Measurements from ENCODE around the gene SLC41A1.
"Not testable (repeated sequence)": the region's sequence is repeated elsewhere in the genome, so short reads cannot be mapped to it uniquely, and the experiment has no call there.

SLC41A1 gene

DNA sequence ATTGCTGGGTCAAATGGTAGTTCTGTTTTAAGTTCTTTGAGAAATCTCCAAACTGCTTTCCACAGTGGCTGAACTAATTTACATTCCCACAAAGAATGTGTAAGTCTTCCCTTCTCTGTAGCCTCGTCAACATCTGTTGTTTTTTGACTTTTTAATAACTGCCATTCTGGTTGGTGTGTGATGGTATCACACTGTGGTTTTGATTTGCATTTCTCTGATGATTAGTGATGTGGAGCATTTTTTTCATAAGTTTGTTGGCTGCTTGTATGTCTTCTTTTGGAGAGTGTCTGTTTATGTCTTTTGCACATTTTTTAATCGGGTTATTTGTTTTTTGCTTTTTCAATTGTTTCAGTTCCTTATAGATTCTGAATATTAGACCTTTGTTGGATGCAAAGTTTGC, 10.3 kb upstream of the SLC41A1 start:
- not testable (repeated sequence) for DNase-seq (ENCODE audit: low read depth in 2 of 3, low spot score in 2 of 3)

DNA sequence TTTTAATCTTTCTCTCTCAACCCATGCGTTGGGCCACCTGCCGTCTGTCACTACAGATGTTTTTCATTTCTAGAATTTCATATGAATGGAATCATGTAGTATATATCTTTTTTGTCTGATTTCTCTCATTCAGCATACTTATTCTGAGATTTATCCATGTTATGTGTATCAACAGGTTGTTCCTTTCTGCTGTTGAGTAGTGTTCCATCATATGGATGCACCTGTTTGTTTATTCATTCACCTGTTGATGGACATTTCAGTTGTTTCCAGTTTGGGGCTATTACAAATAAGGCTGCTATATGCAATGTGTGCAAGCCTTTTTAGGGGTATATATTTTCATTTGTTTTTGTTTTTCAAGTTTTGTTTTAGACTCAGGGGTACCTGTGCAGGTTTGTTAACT, 9.4 kb upstream of the SLC41A1 start:
- no peak for DNase-seq (ENCODE audit: low read depth in 2 of 3, low spot score in 2 of 3)

DNA sequence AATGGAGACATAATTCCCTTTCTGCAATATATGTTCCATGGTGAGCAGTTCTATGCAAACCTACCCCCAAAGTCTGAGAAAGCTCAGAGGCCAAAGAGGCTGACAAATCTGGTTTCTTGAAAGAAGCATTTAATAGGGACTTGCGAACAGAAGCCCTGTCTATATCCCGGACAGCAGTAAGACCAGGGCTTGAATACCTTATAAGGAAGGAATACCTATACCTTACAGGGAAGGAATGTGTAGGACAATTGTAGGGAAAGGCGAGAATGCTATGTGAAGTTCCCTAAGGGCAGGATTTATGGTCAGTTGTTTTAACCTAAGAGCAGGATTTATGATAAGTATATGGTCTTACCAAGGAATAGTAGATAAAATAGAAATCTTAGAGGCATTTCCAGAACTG, 5.0 kb upstream of the SLC41A1 start:
- no peak for DNase-seq (ENCODE audit: low read depth in 2 of 3, low spot score in 2 of 3)

DNA sequence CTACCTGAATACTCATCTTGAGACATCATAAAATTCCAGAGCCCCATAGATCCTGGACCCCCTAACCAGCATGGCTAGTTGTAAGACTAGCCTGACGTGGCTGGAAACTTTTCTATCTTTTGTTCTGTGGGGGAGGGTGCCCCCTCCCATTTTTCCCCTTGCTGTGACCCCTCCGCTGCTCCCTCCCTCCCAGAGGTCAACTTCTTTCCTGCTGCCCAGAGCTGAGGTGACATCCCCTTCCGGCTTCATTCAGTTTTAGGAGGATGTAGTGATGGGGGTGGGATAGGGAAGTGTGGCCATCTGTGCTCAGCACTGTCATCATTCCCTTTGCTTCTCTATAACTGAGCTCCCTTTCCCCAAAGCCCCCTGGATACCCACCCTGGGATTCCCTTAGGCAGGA, 4.4 kb upstream of the SLC41A1 start:
- DNase-seq (ENCODE audit: low read depth in 2 of 3, low spot score in 2 of 3), result no peak

DNA sequence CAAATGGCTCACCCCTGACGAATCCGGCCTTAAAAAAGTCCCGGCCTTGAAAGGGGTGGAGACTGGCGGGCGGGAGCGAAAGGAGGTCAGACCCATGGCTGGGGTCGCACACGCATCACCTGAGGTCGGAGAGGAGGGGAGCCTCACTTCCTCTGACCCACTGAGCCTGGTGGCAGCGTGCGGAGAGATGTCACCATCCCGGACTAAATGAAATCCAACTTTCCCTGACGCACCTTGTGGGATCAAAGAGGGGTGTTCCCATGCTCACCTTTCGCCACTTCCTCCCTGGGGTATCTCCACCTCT, 709 bp upstream of the SLC41A1 start:
- no peak for DNase-seq (ENCODE audit: low read depth in 2 of 3, low spot score in 2 of 3)

DNA sequence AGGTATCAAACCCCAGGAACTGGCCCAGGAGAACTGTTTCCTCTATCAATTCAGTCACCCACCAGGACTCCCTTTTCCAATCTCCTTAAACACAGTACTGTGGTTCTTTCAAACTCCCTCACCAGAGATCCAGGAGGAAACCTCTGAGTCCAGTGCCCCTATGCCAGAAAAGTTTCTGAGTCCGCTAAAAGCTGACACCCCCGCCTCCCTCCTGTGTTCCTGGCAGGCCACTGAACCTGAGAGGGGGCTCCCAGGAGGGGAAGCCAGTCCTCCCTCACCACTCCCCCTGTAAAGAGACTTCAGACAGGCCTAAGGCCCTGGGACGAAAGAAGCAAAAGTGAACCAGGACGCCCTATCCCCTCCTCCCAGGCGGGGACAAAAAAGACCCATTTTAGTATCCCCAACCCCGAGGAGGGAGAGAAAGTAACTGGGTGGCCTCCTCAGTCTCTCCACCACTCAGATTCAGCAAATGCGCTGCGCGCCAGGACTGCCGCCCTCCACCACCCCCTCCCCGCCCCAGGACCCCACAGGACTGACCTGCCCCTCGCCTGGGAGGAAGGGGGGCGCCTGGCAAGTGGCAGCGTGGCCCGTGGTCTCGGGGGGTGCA, 624 bp downstream of the SLC41A1 start:
- no peak for DNase-seq (ENCODE audit: low read depth in 2 of 3, low spot score in 2 of 3)

DNA sequence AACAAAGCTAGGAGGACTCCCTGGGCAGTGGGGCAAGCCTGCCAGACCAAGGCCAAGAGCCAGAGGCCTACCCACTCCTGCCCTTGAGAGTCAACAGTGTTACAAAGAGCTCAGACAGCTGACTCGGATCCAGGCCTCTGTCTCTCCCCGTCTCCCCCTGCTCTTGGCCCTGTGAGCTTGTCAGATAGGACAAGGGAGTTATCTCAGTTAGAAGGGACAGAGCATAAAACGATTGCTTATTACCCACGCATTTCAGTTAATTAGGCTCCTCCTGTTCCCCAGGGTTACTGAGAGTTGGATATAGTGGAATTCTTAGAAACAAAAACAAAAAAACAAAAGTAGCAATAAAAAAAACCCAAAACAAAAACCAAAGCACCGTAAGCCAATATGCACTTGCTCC, 1.3 kb downstream of the SLC41A1 start:
- no peak for DNase-seq (ENCODE audit: low read depth in 2 of 3, low spot score in 2 of 3)

DNA sequence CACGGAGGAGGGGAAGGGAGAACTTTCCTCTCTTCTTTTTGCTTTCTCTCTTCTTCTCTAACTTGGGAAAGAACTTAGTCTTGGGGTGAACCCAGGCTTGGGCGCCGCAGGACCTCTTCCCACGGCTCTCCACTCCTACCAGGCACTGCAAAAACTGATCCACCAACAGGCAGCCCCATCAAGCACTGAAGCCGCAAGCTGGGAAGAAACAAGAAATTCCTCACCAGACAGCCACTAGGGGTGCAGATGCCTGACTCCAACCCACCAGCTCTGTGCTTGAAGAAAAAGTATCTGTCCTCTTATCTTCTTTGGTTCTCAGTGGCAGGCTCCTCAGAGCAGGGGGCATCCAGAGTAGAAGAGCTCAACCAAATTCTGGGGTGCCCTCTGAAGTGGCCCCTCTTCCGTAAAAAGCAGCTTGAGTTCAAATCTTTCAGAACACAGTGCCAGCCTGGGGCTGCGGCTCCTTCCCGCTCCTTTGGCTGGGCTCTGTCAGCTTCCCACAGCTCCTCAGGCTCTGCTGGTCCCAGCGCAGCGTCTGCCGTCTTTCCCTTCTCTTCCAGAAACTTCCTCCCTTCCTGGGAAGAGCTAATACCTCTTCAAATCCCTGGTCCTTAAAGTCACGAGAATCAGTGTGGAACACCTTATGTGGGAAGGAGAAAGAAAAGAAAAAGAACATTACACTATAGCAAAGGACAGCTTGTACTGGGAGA, 2.4 kb downstream of the SLC41A1 start:
- no peak for DNase-seq (ENCODE audit: low read depth in 2 of 3, low spot score in 2 of 3)

DNA sequence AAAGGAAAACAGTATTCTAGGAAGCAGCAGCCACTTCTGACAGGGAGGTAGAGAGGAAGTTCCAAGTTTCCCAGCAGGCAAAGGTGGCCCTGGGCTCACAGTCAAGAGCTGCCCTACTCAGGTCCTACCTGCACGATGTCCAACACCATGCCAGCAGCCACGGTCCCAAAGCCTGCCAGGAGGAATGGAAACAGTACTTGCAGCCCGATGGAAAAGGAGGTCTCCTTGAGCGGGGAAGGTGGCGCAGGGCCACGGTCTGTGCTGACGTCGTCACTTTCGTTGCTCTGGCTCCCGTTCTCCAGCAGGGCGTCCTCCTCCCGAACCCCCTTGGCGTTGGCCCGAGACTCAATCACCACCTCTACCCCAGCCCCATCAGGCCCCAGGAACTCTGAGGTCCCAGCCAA, 3.1 kb downstream of the SLC41A1 start:
- no peak for DNase-seq (ENCODE audit: low read depth in 2 of 3, low spot score in 2 of 3)

DNA sequence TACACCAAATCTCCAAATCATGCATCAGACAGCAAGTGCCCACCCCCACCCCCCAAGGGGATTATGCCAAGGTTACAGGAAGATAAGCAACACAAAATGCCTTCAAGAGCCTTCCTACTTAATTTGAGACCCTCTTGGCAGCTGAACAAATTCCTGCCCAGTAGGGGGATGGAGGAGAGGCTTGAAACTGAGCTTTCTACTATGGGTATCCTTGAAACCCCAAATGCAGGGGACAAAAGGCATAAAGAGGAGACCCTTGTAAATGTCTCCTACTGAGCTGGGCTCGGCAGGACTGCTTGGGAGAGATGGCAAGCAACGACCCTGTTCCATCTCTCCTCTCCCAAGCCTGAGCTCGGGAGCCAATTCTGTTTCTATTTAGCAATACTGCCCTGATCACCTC, 3.5 kb downstream of the SLC41A1 start:
- DNase-seq (ENCODE audit: low read depth in 2 of 3, low spot score in 2 of 3), result no peak

DNA sequence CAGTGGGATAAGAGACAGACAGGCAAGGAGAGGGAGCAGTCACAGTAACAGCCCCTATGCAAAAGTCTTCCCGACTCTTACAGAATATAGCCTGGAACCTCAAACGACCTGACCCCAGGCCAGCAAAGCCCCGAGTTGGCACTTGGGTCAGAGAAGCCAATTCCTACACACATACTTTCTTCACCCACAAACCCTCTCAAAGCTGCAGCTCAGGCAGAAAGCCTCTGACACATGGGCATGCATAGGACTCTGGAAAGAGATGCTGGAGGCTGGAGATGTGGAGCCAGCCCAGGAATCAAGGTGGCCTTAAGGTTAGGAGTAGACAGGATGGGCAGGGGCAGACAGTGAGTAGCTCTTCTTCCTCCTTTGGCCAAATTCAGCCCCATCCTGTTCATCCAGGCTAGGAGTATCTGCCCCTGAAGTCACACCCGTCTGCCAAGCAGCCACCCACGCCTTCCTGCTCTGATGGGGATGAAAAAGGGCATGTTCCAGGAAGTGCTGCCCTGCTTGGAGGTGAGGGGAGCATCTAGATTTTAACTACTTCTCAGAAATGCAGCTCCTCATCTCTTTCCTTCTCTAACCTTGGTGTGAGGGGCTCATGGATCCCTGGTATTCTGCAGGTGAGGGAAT, 7.8 kb downstream of the SLC41A1 start:
- DNase-seq (ENCODE audit: low read depth in 2 of 3, low spot score in 2 of 3), result peak in 2 of 3 experiments; percentile 25

DNA sequence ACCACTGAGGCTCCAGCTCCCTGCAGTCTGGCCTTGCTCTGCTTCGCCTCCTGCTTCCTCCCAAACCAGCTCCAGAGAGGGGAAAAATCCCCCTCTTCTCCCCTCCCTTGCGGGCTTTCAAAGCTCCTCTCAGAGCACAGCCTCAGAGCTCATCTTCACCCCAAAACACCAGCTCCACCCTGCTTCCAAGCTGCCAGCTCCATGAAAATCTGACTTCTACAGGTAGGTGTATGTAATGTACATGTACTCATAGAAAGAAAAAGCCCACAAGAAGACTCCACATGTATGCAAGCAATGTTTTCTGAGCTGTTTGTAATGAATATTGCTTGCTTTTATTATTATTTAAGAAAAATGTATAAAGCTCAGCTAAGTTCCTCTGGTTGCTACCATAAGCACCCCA, 8.4 kb downstream of the SLC41A1 start:
- DNase-seq (ENCODE audit: low read depth in 2 of 3, low spot score in 2 of 3), result no peak

DNA sequence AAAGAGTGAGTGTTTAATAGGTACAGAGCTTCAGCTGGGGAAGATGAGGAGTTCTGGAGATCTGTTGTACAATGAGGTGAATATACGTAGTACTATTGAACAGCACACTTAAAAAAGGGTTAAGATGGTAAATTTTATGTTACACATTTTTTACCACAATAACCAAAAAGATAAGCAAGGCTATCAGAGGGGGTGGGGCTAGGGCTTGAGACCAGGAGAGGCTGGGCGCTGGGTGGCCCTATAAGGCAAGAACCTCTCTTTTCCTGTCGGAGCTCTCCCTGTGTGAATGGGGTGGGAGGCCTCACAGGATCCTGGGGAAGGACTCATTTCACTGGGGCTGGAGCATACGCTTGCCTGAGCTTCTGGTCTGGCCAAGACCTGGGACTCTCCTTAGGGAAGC, 9.0 kb downstream of the SLC41A1 start:
- DNase-seq (ENCODE audit: low read depth in 2 of 3, low spot score in 2 of 3), result no peak

DNA sequence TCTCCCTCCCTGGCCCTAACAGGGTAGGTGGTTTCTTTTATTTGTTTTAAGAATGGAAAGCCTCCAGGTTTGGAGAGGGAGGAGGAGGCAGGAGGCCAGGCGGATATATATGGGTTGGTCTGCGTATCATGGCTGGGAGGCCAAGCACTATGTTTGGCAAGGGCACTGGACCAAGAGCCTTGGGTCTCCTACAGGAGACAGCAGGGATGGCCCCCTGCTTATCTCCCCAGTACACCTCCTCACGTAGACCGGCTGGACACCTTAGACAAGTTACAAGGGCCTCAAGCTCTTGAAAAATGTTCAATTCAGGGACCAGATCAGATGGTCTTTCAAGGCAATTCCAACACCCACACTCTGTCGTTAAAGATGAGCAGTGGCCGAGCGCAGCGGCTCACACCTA, 10.9 kb downstream of the SLC41A1 start:
- DNase-seq (ENCODE audit: low read depth in 2 of 3, low spot score in 2 of 3), result no peak

DNA sequence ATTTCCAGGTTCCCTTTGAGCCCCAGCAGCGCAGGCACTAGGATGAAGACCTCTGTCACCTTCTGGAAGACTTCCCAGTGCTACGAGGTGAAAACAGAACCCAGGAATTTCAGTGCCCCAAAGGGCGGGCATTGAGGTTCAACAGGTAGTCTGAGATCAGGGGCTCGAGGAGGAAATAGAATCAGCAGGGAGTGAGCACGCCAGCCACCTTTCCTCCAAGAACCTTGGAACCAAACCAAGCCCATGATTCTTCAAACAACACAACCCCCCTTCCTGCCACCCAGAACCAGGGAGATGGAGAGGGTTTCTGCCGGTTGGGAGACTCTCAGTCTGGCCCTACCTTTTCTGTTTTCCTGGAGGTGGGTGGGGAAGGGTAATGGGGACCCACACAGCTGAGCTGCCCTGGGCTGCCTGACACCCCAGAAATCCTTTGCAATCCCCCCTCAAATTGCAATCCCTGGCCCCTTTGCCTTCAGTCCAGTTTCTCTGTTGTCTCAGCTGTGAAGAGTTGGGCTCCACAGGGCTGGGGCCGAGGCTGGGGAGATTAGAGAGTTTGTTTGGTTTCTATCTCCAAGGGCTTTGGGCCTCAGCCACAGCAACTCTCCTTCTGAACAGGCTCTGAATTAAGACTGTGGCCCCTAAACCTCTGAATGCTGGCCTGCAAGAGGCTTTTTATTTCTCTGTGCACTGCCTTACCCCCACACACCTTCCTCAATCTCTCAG, 11.9 kb downstream of the SLC41A1 start:
- no peak for DNase-seq (ENCODE audit: low read depth in 2 of 3, low spot score in 2 of 3)

DNA sequence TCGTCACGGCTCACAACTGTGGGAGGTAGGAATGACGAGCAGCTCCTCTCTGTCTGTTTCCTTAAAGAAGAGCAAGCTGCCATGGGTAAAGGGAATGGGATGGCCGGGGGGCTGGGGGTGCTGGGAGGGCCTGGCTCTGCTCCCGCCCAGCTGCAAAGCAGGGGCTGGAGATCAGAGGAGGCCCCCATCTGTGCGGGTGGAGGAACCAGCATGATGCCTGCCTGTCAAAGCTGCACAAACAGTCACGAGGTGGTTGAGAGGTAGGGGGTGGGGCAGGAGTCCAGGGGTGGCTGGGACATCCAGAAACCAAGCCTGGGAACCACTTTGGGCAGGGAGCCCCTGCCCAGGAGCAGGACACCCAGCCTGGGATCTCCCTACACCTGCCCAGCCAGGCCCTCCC, 12.6 kb downstream of the SLC41A1 start:
- no peak for DNase-seq (ENCODE audit: low read depth in 2 of 3, low spot score in 2 of 3)

DNA sequence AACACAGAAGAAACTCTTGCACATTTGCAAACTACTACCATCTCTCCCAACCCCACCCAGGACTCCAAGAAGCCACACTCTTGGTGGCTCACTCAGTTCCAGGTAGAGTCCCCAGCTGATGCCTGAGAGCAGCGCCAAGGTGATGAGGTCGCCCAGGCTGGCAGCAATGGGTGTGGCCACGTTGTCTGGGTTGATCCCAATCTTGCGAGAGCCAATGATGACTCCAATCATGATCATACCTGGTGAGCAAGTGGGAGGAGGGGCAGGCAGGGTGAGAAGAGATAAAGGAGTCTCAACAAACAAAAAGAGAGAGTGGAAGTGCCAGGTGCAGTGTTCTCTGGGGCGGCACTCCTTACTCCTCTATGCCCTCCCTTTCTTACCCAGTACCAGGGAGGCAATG, 14.4 kb downstream of the SLC41A1 start:
- no peak for DNase-seq (ENCODE audit: low read depth in 2 of 3, low spot score in 2 of 3)

DNA sequence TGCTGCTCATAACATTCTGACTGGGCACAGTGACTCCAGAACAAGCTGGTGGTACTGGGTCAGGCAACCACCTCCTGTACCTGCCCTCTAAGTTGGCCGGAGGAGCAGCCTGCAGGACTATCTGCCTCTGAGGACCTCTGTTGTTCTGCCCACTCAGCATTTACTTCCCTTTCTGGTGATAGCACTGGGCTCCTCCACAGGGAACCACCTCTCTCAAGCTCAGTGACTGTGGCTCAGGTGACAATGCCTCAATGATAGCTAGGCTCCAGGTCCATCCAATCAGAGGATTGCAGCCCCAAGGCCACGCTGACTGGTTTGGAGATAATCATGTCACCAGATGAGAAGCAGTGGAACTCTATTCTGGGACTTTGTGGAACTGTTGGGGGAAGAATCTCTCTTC, 15.8 kb downstream of the SLC41A1 start:
- DNase-seq (ENCODE audit: low read depth in 2 of 3, low spot score in 2 of 3), result no peak

DNA sequence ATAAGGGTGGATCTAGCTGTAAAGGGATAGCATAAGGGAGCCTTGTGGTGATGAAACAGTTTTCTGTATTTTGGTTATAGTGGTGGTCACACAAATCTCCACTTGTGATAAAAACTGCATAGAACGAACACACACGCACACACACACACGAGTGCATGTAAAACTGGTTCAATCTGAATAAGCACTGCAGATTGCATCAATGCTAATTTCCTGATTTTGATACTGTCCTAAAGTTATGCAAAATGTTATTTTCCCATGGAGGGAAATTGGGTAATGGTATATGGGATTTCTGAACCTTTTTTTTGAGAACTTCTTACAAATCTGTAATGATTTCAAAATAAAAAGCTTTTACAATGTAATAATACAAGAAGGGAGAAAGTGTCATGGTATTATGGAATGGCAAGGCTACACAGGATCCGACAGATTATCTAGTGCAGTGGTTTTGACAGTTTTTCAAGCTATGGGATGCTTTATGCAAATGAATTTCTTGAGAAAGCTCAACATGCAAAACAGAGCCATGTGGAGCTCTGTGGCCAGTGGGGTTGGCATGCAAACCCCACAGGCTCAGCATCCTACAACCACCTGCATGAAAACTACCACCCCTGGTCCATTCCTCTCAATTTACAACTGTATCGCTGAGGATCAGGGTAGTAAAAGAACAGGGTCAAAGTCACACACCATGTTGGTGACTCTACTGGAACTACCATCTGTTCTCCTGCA, 18.8 kb downstream of the SLC41A1 start:
- no peak for DNase-seq (ENCODE audit: low read depth in 2 of 3, low spot score in 2 of 3)

DNA sequence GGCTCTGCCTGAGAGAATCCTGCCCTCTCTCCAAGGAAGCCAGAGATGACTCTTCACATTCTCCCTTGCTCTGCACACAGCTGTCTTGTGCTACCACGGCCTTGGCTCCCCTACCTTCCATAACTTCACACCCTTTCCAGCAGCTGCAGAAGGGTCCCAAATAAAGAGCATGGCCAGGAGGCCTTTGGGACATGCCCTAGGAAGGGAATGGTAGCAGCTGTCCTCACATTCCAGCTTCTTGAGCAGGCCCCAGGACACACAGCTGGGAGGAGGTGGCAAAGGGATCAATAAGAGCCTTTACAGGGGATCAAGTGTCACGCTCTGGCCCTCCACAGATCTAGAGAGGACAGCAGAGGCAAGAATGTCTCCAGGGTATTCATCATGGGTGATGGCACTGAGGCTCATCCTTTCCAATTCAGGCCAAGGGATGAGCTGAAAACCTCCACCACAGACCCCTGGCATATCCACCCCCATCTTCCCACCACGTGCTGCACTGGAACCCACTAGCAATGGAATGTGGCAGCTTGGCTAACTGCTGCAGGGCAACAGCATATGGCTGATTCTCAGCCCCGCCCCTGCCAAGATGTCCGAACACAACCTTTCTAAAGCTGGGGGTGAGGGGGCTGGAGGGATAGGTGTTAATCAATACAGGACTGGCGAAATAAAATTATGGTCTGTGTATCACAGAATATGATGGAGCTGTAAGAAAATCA, 19.9 kb downstream of the SLC41A1 start:
- DNase-seq (ENCODE audit: low read depth in 2 of 3, low spot score in 2 of 3), result no peak

DNA sequence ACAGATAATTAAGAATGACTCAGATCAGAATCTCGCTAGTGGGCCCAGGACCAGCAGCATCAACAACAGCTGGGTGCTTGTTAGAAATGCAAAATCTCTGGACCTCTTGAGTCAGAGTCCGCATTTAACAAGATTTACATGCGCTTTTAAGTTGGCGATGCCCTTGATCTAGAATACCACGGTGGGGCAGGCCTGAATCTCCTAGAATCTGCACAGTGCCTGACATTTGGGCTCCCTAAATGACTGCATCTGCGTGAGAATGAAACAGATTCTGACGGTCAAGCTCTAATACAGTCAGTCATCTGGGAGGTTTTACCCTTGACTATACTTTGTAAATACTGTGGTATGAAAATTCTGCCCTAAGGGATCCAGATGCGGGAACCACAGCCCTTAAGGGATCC, 20.5 kb downstream of the SLC41A1 start:
- DNase-seq (ENCODE audit: low read depth in 2 of 3, low spot score in 2 of 3), result no peak

Data from activated CD8-positive, alpha-beta memory T cell treated with anti-CD3 and anti-CD28 coated beads for 48 hours (primary cell).